Measurements from ENCODE around the gene CGNL1. TPM values are rescaled to one million over a fixed set of nuclear protein-coding genes. Genes with fewer than 3 reads are reported as not detected.

Gene CGNL1
- total RNA-seq, 1 donor from 2014 or later, result 0.11 TPM

GRCh38 chr15:57330619-57331340 is 45.5 kb upstream of the CGNL1 start:
- H3K27ac Mint-ChIP-seq, result no peak overlapping the region
- H3K4me1 Mint-ChIP-seq, result peaks cover 3% of the 10 kb centered on the region
- DNase-seq (no peak), ATAC-seq (ENCODE audit: low read depth) (no peak)
- no peak for TF ChIP-seq CTCF (IDR thresholded peaks at IDR 0.05)
- no peak overlapping the region for H3K4me3 Mint-ChIP-seq
- no peaks in the 10 kb centered on the region for H3K9me3 Mint-ChIP-seq
- peaks cover 15% of the 10 kb centered on the region for H3K27me3 Mint-ChIP-seq
- ChIA-PET POLR2A (no interaction called here), CTCF (interaction anchor here (1.8 kb wide), 1 partner anchor 10 kb away, joined by 4 read pairs; no protein-coding TSS in a partner anchor)
- intact Hi-C loops (cut with micrococcal nuclease), result no loop called here
- no peaks in the 10 kb centered on the region for H3K36me3 Mint-ChIP-seq (ENCODE audit: low read depth)

GRCh38 chr15:57332326-57332725 is 44.0 kb upstream of the CGNL1 start:
- TF ChIP-seq CTCF (IDR thresholded peaks at IDR 0.05), result no peak
- Mint-ChIP-seq H3K27me3 (peaks cover 15% of the 10 kb centered on the region), H3K9me3 (no peaks in the 10 kb centered on the region), H3K27ac (no peak overlapping the region), H3K4me1 (peaks cover 3% of the 10 kb centered on the region), H3K36me3 (ENCODE audit: low read depth) (no peaks in the 10 kb centered on the region), H3K4me3 (no peak overlapping the region)
- DNase-seq (no peak), ATAC-seq (ENCODE audit: low read depth) (no peak)
- intact Hi-C loops (cut with micrococcal nuclease), result no loop called here
- CTCF ChIA-PET, result interaction anchor here (0.8 kb wide), 1 partner anchor 8 kb away, joined by 3 read pairs; no protein-coding TSS in a partner anchor
- POLR2A ChIA-PET, result no interaction called here

GRCh38 chr15:57333487-57333886 is 42.8 kb upstream of the CGNL1 start:
- Mint-ChIP-seq H3K27me3 (peaks cover 15% of the 10 kb centered on the region), H3K36me3 (ENCODE audit: low read depth) (no peaks in the 10 kb centered on the region), H3K9me3 (no peaks in the 10 kb centered on the region), H3K4me1 (peaks cover 3% of the 10 kb centered on the region), H3K27ac (no peak overlapping the region), H3K4me3 (no peak overlapping the region)
- ChIA-PET POLR2A (no interaction called here), CTCF (no interaction called here)
- intact Hi-C loops (cut with micrococcal nuclease), result no loop called here
- no peak for TF ChIP-seq CTCF (IDR thresholded peaks at IDR 0.05)
- DNase-seq (no peak), ATAC-seq (ENCODE audit: low read depth) (no peak)

- ChIA-PET CTCF (interaction anchor here (1.1 kb wide), 1 partner anchor 193 kb away, joined by 3 read pairs; no protein-coding TSS in a partner anchor), POLR2A (no interaction called here)
- Mint-ChIP-seq H3K27me3 (peaks cover 20% of the 10 kb centered on the region), H3K9me3 (no peaks in the 10 kb centered on the region), H3K4me1 (peaks cover 3% of the 10 kb centered on the region), H3K27ac (no peak overlapping the region), H3K36me3 (ENCODE audit: low read depth) (no peaks in the 10 kb centered on the region), H3K4me3 (no peak overlapping the region)
- ATAC-seq (ENCODE audit: low read depth), result no peak
- no peak for TF ChIP-seq CTCF (IDR thresholded peaks at IDR 0.05)
- DNase-seq, result no peak
- intact Hi-C loops (cut with micrococcal nuclease), result no loop called here
Observed at GRCh38 chr15:57334257-57334656, 42.0 kb upstream of the CGNL1 start.

- TF ChIP-seq CTCF (IDR thresholded peaks at IDR 0.05), result no peak
- H3K27me3 Mint-ChIP-seq, result peaks cover 18% of the 10 kb centered on the region
- H3K9me3 Mint-ChIP-seq, result no peaks in the 10 kb centered on the region
- H3K36me3 Mint-ChIP-seq (ENCODE audit: low read depth), result no peaks in the 10 kb centered on the region
- DNase-seq, result no peak
- intact Hi-C loops (cut with micrococcal nuclease), result no loop called here
- POLR2A ChIA-PET, result no interaction called here
- ATAC-seq (ENCODE audit: low read depth), result no peak
- no peak overlapping the region for H3K4me3 Mint-ChIP-seq
- no peaks in the 10 kb centered on the region for H3K4me1 Mint-ChIP-seq
- CTCF ChIA-PET, result no interaction called here
- H3K27ac Mint-ChIP-seq, result no peak overlapping the region
Observed at GRCh38 chr15:57335293-57335715, 41.0 kb upstream of the CGNL1 start.

All from activated B cell treated with CpG ODN at 0.5 μM for 24 hours (primary cell).